ENCODE measurements around the gene RNF152.

GRCh38 chr18:61842146-61842545 is 50.7 kb downstream of the RNF152 start:
- TF ChIP-seq POLR2A (IDR thresholded peaks at IDR 0.05) (no peak), POLR2AphosphoS5 (IDR thresholded peaks at IDR 0.05; ENCODE audit: insufficient read depth in 1 of 2, low read depth in 1 of 2) (no peak), CTCF (IDR thresholded peaks at IDR 0.05) (no peak)
